ENCODE data around the gene AFMID. TPM values are rescaled to one million over a fixed set of nuclear protein-coding genes. Genes with fewer than 3 reads are reported as not detected.

The AFMID gene
- total and polyA plus RNA-seq, 2 of the 13 experiments (the other 11 are each of a cell fraction or from before 2014, with no cell fraction given), result 249 to 270 TPM

DNA sequence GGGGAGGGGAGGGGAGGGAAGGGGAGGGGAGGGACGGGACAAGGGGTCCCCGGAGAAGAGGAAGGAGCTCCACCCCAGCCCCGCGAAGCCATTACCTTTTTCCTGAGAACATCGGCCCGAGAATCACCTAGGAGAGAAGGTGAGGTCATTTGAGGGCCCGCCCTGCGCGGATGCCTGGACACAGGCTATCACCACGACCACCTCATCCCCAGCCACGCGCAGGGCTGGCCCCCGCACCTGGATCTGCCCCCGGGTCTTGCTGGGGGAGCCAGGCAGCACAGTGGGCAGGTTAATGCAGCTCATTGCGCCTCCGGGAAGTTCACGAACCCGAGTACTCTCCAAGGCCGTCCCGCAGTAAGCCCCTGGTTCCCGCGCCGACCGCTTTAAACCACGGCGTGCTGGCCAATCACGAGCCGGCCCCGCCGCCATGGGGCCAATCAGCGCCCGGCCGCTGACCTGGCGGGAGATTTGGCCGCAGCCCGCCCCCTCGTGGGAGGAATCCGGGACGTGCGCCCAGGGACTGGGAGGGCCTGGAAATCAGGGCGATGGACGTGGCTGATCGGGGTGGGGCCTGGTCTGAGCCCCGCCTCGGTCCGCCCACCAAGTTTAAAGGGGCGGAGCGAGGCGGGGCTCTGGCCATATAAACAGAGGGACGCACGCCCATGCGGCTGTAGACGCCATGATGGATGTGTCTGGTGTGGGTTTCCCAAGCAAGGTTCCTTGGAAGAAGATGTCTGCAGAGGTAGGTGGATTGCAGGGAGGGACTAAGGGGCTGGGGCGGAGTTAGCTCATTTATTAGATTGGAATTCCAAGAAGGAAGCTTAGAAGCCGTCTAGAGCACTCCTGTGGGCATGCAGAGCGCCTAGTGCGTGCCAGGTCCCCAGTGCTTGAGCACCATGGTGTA is at the start of gene AFMID, which contains the start of gene TK1 (continued):
- TF ChIP-seq ZNF780A (CRISPR knock-in tag; IDR thresholded peaks at IDR 0.05), result peak; percentile 98
- TF ChIP-seq DNMT1 (CRISPR knock-in tag; IDR thresholded peaks at IDR 0.05), result no peak
- peak; percentile 94 for TF ChIP-seq ZNF230 (CRISPR knock-in tag; IDR thresholded peaks at IDR 0.05)
- TF ChIP-seq, protein P1, sequence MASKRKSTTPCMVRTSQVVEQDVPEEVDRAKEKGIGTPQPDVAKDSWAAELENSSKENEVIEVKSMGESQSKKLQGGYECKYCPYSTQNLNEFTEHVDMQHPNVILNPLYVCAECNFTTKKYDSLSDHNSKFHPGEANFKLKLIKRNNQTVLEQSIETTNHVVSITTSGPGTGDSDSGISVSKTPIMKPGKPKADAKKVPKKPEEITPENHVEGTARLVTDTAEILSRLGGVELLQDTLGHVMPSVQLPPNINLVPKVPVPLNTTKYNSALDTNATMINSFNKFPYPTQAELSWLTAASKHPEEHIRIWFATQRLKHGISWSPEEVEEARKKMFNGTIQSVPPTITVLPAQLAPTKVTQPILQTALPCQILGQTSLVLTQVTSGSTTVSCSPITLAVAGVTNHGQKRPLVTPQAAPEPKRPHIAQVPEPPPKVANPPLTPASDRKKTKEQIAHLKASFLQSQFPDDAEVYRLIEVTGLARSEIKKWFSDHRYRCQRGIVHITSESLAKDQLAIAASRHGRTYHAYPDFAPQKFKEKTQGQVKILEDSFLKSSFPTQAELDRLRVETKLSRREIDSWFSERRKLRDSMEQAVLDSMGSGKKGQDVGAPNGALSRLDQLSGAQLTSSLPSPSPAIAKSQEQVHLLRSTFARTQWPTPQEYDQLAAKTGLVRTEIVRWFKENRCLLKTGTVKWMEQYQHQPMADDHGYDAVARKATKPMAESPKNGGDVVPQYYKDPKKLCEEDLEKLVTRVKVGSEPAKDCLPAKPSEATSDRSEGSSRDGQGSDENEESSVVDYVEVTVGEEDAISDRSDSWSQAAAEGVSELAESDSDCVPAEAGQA (IDR thresholded peaks at IDR 0.05; ENCODE audit: low read depth), result no peak; the same call in none of the 2 replicates
- TF ChIP-seq, protein P1 (CRISPR knock-in tag; IDR thresholded peaks at IDR 0.05; ENCODE audit: borderline replicate concordance), result peak; percentile 80; the same call in 1 of the 2 replicates
- TF ChIP-seq CENPT (CRISPR knock-in tag; IDR thresholded peaks at IDR 0.05; ENCODE audit: low read depth), result peak; percentile 98
- peak; percentile 97 for TF ChIP-seq ZNF274 (CRISPR knock-in tag; IDR thresholded peaks at IDR 0.05)
- TF ChIP-seq, protein P2, sequence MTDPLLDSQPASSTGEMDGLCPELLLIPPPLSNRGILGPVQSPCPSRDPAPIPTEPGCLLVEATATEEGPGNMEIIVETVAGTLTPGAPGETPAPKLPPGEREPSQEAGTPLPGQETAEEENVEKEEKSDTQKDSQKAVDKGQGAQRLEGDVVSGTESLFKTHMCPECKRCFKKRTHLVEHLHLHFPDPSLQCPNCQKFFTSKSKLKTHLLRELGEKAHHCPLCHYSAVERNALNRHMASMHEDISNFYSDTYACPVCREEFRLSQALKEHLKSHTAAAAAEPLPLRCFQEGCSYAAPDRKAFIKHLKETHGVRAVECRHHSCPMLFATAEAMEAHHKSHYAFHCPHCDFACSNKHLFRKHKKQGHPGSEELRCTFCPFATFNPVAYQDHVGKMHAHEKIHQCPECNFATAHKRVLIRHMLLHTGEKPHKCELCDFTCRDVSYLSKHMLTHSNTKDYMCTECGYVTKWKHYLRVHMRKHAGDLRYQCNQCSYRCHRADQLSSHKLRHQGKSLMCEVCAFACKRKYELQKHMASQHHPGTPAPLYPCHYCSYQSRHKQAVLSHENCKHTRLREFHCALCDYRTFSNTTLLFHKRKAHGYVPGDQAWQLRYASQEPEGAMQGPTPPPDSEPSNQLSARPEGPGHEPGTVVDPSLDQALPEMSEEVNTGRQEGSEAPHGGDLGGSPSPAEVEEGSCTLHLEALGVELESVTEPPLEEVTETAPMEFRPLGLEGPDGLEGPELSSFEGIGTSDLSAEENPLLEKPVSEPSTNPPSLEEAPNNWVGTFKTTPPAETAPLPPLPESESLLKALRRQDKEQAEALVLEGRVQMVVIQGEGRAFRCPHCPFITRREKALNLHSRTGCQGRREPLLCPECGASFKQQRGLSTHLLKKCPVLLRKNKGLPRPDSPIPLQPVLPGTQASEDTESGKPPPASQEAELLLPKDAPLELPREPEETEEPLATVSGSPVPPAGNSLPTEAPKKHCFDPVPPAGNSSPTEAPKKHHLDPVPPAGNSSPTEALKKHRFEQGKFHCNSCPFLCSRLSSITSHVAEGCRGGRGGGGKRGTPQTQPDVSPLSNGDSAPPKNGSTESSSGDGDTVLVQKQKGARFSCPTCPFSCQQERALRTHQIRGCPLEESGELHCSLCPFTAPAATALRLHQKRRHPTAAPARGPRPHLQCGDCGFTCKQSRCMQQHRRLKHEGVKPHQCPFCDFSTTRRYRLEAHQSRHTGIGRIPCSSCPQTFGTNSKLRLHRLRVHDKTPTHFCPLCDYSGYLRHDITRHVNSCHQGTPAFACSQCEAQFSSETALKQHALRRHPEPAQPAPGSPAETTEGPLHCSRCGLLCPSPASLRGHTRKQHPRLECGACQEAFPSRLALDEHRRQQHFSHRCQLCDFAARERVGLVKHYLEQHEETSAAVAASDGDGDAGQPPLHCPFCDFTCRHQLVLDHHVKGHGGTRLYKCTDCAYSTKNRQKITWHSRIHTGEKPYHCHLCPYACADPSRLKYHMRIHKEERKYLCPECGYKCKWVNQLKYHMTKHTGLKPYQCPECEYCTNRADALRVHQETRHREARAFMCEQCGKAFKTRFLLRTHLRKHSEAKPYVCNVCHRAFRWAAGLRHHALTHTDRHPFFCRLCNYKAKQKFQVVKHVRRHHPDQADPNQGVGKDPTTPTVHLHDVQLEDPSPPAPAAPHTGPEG (CRISPR knock-in tag; IDR thresholded peaks at IDR 0.05), result peak; percentile 59; the same call in 1 of the 2 replicates
- no peak; the same call in 1 of the 2 replicates for TF ChIP-seq BRCA1 (CRISPR knock-in tag; IDR thresholded peaks at IDR 0.05)
- TF ChIP-seq ZNF878 (CRISPR knock-in tag; IDR thresholded peaks at IDR 0.05), result peak; percentile 100
- TF ChIP-seq, protein P3, sequence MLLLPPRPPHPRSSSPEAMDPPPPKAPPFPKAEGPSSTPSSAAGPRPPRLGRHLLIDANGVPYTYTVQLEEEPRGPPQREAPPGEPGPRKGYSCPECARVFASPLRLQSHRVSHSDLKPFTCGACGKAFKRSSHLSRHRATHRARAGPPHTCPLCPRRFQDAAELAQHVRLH (CRISPR knock-in tag; IDR thresholded peaks at IDR 0.05; ENCODE audit: borderline replicate concordance, low read depth), result peak; percentile 53; the same call in 1 of the 2 replicates
- 0 out of 2 replicates have a peak, but pooled peaks have one; percentile 5 for TF ChIP-seq ZNF703 (CRISPR knock-in tag; IDR thresholded peaks at IDR 0.05; ENCODE audit: borderline replicate concordance)
- TF ChIP-seq, protein P4, sequence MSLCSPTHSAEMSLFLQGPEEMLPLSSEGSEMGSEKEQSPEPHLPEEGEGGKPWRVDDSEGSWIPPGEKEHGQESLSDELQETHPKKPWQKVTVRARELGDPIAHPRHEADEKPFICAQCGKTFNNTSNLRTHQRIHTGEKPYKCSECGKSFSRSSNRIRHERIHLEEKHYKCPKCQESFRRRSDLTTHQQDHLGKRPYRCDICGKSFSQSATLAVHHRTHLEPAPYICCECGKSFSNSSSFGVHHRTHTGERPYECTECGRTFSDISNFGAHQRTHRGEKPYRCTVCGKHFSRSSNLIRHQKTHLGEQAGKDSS (CRISPR knock-in tag; IDR thresholded peaks at IDR 0.05; ENCODE audit: borderline replicate concordance, low read depth), result peak; percentile 23; the same call in 1 of the 2 replicates
- TF ChIP-seq ZNF138 (CRISPR knock-in tag; IDR thresholded peaks at IDR 0.05; ENCODE audit: low read depth), result peak; percentile 59; the same call in 1 of the 2 replicates

All from HepG2 (cell line).